Measurements from ENCODE around the gene NFATC2. TPM values are rescaled to one million over a fixed set of nuclear protein-coding genes. Genes with fewer than 3 reads are reported as not detected.

NFATC2 gene
- total and polyA plus RNA-seq, 2 of the 4 experiments (the other 2 are of a cell fraction) = 0.18 to 0.38 TPM

GRCh38 chr20:51357543-51357942 lies 185.0 kb downstream of the NFATC2 start:
- dilution Hi-C loops (cut with HindIII; ENCODE audit: low sequenced_read_pairs, unreplicated experiment) (no loop called here), intact Hi-C loops (cut with micrococcal nuclease) (no loop called here), in situ Hi-C loops (cut with MboI; ENCODE audit: low sequenced_read_pairs) (no loop called here)
- peak overlapping the region; percentile 63; the same call in 1 of the 2 replicates for H3K4ac ChIP-seq (ENCODE audit: low read depth, low read length)
- no peaks in the 10 kb centered on the region for H3K9me3 ChIP-seq (ENCODE audit: control insufficient read depth, insufficient read depth, low read length)
- H4K5ac ChIP-seq (ENCODE audit: low read depth, low read length) = no peak overlapping the region
- 0 out of 4 replicates have a peak overlapping the region, but pooled peaks of 1 of the 2 experiments have one; percentile 42 for H4K8ac ChIP-seq (ENCODE audit: low read depth in 2 of 2, low read length in 2 of 2)
- peaks cover 21% of the 10 kb centered on the region for H3K4me1 ChIP-seq (ENCODE audit: control insufficient read depth, insufficient read depth, low read length)
- WGBS, 2 experiments (ENCODE audit: extremely low coverage in 2 of 2, insufficient read length in 1 of 2) = no CpG with 5 or more reads among the region's 1 CpG
- peak overlapping the region; percentile 69; the same call in 1 of the 2 replicates for H2BK20ac ChIP-seq (ENCODE audit: low read depth, low read length)
- no peak overlapping the region for H3K56ac ChIP-seq (ENCODE audit: extremely low read depth, insufficient read depth, low read length)
- H3K9me1 ChIP-seq (ENCODE audit: insufficient read depth, low read length) = peaks cover 42% of the 10 kb centered on the region
- H2AK5ac ChIP-seq (ENCODE audit: low read depth, low read length) = peak overlapping the region; percentile 88; the same call in 1 of the 2 replicates
- H2BK5ac ChIP-seq (ENCODE audit: low read depth, low read length, poor library complexity, severe bottlenecking) = no peak overlapping the region
- CTCF ChIA-PET = no interaction called here
- H4K20me1 ChIP-seq (ENCODE audit: insufficient read depth, low read length) = no peaks in the 10 kb centered on the region
- H2AFZ ChIP-seq (replicated peaks; ENCODE audit: low read length, poor library complexity) = no peak overlapping the region
- peak overlapping the region; percentile 91; the same call in 1 of the 2 replicates for H2BK120ac ChIP-seq (ENCODE audit: low read depth, low read length)
- peak overlapping the region; percentile 64; the same call in 1 of the 2 replicates for H3K14ac ChIP-seq (replicated peaks; ENCODE audit: low read depth, low read length)
- H3K27ac ChIP-seq (ENCODE audit: insufficient read depth, low read length) = no peak overlapping the region
- H3K27me3 ChIP-seq (ENCODE audit: control insufficient read depth, insufficient read depth, low read length) = no peaks in the 10 kb centered on the region
- no peak overlapping the region for H3K4me3 ChIP-seq (ENCODE audit: insufficient read depth, low read depth, low read length)
- ATAC-seq (ENCODE audit: low read depth) (no peak), DNase-seq (no peak)
- H3K23ac ChIP-seq (ENCODE audit: low read depth, low read length) = 0 out of 2 replicates have a peak overlapping the region, but pooled peaks have one; percentile 4
- no peak overlapping the region for H2AK9ac ChIP-seq (replicated peaks; ENCODE audit: low read depth, low read length, poor library complexity)
- peaks cover 0 to 36% of the 10 kb centered on the region in 2 experiments; a peak in 2 of 4 replicates for H3K79me1 ChIP-seq (ENCODE audit: low read depth in 1 of 2, low read length in 2 of 2)
- no peak overlapping the region for H3K18ac ChIP-seq (ENCODE audit: low read depth, low read length)
- peak overlapping the region; percentile 87; the same call in 2 of the 3 replicates for H2BK15ac ChIP-seq (ENCODE audit: low read depth, low read length)
- H3K9ac ChIP-seq (ENCODE audit: low read depth, low read length) = no peak overlapping the region
- no peak overlapping the region for H3K4me2 ChIP-seq (ENCODE audit: low read depth, low read length)
- POLR2A ChIA-PET (ENCODE audit: unreplicated experiment) = no interaction called here
- no TSS peak for BruUV-seq (replicated peaks)
- peak overlapping the region; percentile 41; the same call in 1 of the 2 replicates for H4K91ac ChIP-seq (ENCODE audit: insufficient read depth, low read depth, low read length)
- no peaks in the 10 kb centered on the region for H3K36me3 ChIP-seq (ENCODE audit: control insufficient read depth, insufficient read depth, low read length)
- no peak for TF ChIP-seq MAFK (IDR thresholded peaks at IDR 0.05; ENCODE audit: low read depth, low read length)
- no peak for TF ChIP-seq CEBPB (IDR thresholded peaks at IDR 0.05; ENCODE audit: low read depth, low read length)
- no peak for TF ChIP-seq RAD21 (IDR thresholded peaks at IDR 0.05; ENCODE audit: low read length)
- no peak for TF ChIP-seq CTCF (conservative IDR thresholded peaks at IDR 0.05; ENCODE audit: low read depth, low read length)
- TF ChIP-seq MAZ (IDR thresholded peaks at IDR 0.05; ENCODE audit: borderline replicate concordance, low read depth, low read length) = no peak
- TF ChIP-seq MXI1 (IDR thresholded peaks at IDR 0.05; ENCODE audit: borderline replicate concordance, low read depth, low read length) = no peak
- no peak for TF ChIP-seq FOS (IDR thresholded peaks at IDR 0.05; ENCODE audit: low read depth, low read length)
- TF ChIP-seq USF2 (IDR thresholded peaks at IDR 0.05; ENCODE audit: low read depth, low read length) = no peak
- TF ChIP-seq CHD1 (IDR thresholded peaks at IDR 0.05; ENCODE audit: low read depth, low read length) = no peak
- no peak for TF ChIP-seq BHLHE40 (IDR thresholded peaks at IDR 0.05; ENCODE audit: low read depth, low read length)
- no peak for TF ChIP-seq RCOR1 (IDR thresholded peaks at IDR 0.05; ENCODE audit: insufficient replicate concordance, low read length)
- no peak for TF ChIP-seq RFX5 (IDR thresholded peaks at IDR 0.05; ENCODE audit: low read depth, low read length)
- TF ChIP-seq NFE2L2 (IDR thresholded peaks at IDR 0.05; ENCODE audit: low read depth, low read length) = no peak

All from IMR-90 (cell line).